ENCODE measurements around the gene ENO1. TPM values are rescaled to one million over a fixed set of nuclear protein-coding genes. Genes with fewer than 3 reads are reported as not detected.

ENO1 gene
- polyA plus RNA-seq, 1 donor, result 341 TPM

DNA sequence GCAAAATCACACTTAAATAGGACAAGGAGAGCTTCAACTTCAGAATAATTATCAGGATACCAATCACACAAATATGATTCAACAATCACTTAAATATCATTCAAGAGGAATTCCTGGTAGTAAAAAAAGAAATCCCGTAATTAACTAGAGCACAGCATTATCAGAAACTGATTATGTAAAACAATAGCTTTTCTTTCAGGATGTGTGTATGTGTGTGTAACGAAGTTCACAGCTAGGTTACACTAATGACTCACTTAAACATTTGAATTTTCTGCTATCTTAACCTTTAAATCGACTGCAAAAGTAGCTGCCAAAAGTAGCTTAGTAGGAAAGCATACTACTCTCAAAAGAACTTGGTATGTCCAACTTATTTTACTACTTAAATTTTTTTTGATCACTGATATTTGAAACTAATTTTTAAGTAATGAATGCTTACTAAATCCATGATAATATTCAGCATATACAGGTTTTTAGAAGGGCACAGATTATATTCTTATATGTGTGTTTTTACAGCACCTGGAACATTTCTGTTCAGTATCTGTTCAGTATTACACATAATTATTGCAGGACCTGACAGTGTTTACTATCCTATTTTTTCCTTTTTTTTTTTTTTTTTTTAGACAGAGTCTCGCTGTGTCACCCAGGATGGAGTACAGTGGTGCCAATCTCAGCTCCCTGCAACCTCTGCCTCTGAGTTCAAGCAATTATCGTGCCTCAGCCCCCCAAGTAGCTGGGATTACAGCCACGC lies 65.3 kb downstream of the ENO1 start:
- DNase-seq (ENCODE audit: low read depth), result no peak

DNA sequence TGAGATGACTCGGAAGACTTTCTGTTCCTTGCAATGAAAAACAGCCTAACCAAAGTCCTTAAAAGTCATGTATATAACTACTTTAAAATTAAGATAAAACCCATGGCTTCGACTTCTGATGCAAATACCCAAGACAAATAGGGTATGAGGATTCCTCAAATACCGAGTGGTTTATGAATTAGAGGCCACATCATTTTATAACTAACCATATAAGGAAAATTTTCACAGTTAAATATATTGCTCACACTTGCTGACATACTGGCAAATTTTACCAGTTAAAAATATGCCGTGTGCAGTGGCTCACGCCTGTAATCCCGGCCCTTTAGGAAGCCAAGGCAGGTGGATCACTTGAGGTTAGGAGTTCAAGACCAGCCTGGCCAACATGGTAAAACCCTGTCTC lies 66.4 kb downstream of the ENO1 start:
- DNase-seq (ENCODE audit: low read depth), result no peak

Other genes starting within 250 kb of the ENO1 start
- 72.2 TPM for gene RERE, start 61.0 kb downstream of the ENO1 start, polyA plus RNA-seq (ENCODE audit: insufficient read length)
- not detected for gene CA6, start 67.2 kb upstream of the ENO1 start, polyA plus RNA-seq (ENCODE audit: insufficient read length)
- gene SLC2A7, start 147.7 kb upstream of the ENO1 start, polyA plus RNA-seq (ENCODE audit: insufficient read length), result not detected
- 10.9 TPM for gene SLC2A5, start 190.9 kb upstream of the ENO1 start, polyA plus RNA-seq (ENCODE audit: insufficient read length)

All from forelimb muscle (tissue), 1 donor.